OCI-LY7 (cell line): ENCODE data around the gene POU2F3. TPM values are rescaled to one million over a fixed set of nuclear protein-coding genes. Genes with fewer than 3 reads are reported as not detected.
"Not testable (repeated sequence)": the region's sequence is repeated elsewhere in the genome, so short reads cannot be mapped to it uniquely, and the experiment has no call there.

ENCODE experiments used
- BruUV-seq: library from RNA; stranded (reverse); fragments of 400-500 nt; replicated peaks from 2 replicates; lab custom pipeline; 2021; lab: Mats Ljungman, UMichigan
- CTCF ChIA-PET: fragments of 300-600 bp; sonication (Branson Sonifier 250); formaldehyde crosslinking; loops from one replicate; lab custom pipeline; 2022; ENCODE audit warnings: antibody characterized with exemption; ENCODE audit not compliant: unreplicated experiment; lab: Charles Lee
- POLR2A ChIA-PET: fragments of 300-600 bp; sonication (Branson Sonifier 250); formaldehyde crosslinking; loops from one replicate; lab custom pipeline; 2022; ENCODE audit warnings: antibody characterized with exemption; lab: Charles Lee
- DNase-seq: peaks from one replicate; pipeline ENCODE4 v3.0.0-alpha.2; 2015; ENCODE audit warnings: low spot score
- H2AFZ ChIP-seq: fragments of 200-600 bp; sonication (generic), shearing (Covaris generic); 2 replicates; pipeline ENCODE4 v1.6.1; 2014; ENCODE audit warnings: mild to moderate bottlenecking, antibody characterized with exemption, low read length, moderate library complexity
- H3K27ac ChIP-seq: fragments of 200-600 bp; sonication (generic); 2 replicates; pipeline ENCODE4 v1.5.1; 2014; ENCODE audit warnings: mixed run types, low read depth, mild to moderate bottlenecking, moderate library complexity, low read length, inconsistent platforms; ENCODE audit not compliant: poor library complexity, severe bottlenecking
- H3K36me3 ChIP-seq: fragments of 200-600 bp; sonication (generic); 2 replicates; pipeline ENCODE4 v1.6.1; 2014; ENCODE audit warnings: mild to moderate bottlenecking, antibody characterized with exemption, low read length, moderate library complexity, mixed read lengths; ENCODE audit not compliant: insufficient read depth
- H3K4me1 ChIP-seq: fragments of 200-600 bp; sonication (generic); 2 replicates; pipeline ENCODE4 v1.5.1; 2014; ENCODE audit warnings: mild to moderate bottlenecking, low read length; ENCODE audit not compliant: insufficient read depth, poor library complexity, severe bottlenecking
- H3K4me2 ChIP-seq: fragments of 200-600 bp; sonication (generic); 2 replicates; pipeline ENCODE4 v1.6.1; 2014; ENCODE audit warnings: mild to moderate bottlenecking, low read length
- H3K4me3 ChIP-seq: fragments of 200-600 bp; sonication (generic); 2 replicates; pipeline ENCODE4 v1.5.1; 2014; ENCODE audit warnings: mild to moderate bottlenecking, low read depth, low read length; ENCODE audit not compliant: poor library complexity, severe bottlenecking
- H3K79me2 ChIP-seq: fragments of 200-600 bp; sonication (generic); 2 replicates; pipeline ENCODE4 v1.6.1; 2016; ENCODE audit warnings: low read depth, mild to moderate bottlenecking, low read length, moderate library complexity, mixed read lengths; ENCODE audit not compliant: insufficient read depth
- H3K9me2 ChIP-seq: fragments of 200-600 bp; sonication (generic); 2 replicates; pipeline ENCODE4 v1.6.1; 2016; ENCODE audit warnings: mild to moderate bottlenecking, low read length, mixed read lengths; ENCODE audit not compliant: insufficient read depth
- H3K9me3 ChIP-seq: fragments of 200-600 bp; sonication (generic); 2 replicates; pipeline ENCODE4 v1.6.1; 2014; ENCODE audit warnings: mild to moderate bottlenecking, mixed run types, low read length, mixed read lengths
- H4K20me1 ChIP-seq: fragments of 200-600 bp; sonication (generic); 2 replicates; pipeline ENCODE4 v1.6.1; 2014; ENCODE audit warnings: mild to moderate bottlenecking, antibody characterized with exemption, low read length, moderate library complexity, mixed read lengths; ENCODE audit not compliant: insufficient read depth
- EZH2phosphoT487 ChIP-seq: fragments of 200-600 bp; sonication (generic); IDR thresholded peaks from 2 replicates; pipeline ENCODE4 v1.6.1; 2018; ENCODE audit warnings: low read depth, borderline replicate concordance, mild to moderate bottlenecking, mixed run types, antibody characterized with exemption, low read length, moderate library complexity, mixed read lengths
- intact Hi-C: fragments of 100-400 bp; cut with micrococcal nuclease; formaldehyde crosslinking; loops from one replicate; pipeline ENCODE4 v1.10.0; 2022; ENCODE audit not compliant: unreplicated experiment
- total RNA-seq, 2 experiments: library from RNA; depleted of rRNA in 1 of 2; stranded (reverse); fragments of >200 nt in 1 of 2; shearing (Covaris generic) in 1 of 2; gene quantifications; 2 replicates each; pipeline ENCODE4 v1.2.3, GENCODE V29; 2014 to 2022
- TF ChIP-seq, protein P1 (sequence below): fragments of 200-600 bp; sonication (generic); conservative IDR thresholded peaks from 2 replicates; pipeline ENCODE4 v1.5.1; 2014; ENCODE audit warnings: mild to moderate bottlenecking, antibody characterized with exemption, low read length, moderate library complexity, mixed read lengths

The POU2F3 gene
- total RNA-seq, 2 experiments from 2014 or later = 0.16 TPM; not detected in 1

DNA sequence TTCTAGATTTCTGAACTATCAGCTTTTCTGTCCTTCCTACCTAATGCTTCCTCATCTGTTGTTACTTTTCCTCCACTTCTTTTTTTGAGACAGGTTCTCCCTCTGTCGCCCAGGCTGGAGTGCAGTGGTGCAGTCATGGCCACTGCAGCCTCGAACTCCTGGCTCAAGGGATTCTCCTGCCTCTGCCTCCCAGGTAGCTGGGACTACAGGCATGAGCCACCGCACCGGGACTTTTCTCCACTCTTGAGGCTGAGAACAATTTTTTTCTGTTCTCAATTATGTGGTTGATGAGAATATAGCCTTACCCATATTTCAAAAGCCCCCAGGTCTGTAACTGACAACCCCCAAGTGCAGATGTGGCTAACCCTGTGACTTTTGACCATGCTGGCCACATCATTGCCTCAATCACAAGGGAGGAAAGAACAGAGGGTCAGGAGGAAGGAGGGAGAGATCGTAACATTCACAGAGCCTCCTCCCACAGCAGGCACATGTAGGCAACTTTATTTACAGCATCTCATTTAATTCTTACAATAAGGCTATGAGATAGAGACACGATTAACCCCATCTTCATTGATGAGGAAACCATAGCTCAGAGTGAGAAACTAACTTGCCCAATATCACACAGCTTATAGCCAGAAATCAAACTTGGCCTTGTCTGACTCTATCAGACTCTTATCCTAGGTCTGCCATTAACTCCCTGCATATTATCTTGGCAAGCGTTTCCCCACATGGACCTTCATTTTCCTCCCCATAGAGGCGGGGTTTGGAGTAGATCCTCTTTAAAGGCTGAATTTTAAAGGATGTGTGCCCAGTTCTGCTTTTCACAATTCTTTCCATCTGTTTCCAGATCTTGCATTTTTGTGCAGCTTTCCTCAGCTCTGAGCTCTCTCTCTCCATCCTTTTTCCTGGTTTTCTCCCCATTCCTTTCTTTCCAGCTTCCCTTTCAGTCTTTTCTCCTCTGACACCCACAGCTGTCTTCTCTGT, 9.6 kb downstream of the POU2F3 start:
- intact Hi-C loops = no loop called here

DNA sequence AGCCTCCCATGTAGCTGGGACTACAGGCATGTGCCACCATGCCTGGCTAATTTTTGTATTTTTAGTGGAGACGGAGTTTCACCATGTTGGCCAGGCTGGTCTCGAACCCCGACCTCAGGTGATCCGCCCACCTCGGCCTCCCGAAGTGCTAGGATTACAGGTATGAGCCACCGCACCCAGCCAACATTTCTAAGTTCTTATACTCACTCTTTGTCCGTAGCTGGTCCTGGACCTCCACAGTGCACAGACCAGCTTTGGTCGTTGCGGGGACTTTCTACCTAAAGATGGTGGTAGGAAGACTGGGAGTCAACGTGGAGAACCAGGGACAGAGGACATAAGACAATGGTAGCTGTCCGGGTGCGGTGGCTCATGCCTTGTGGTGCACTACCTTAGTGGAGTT, 13.4 kb downstream of the POU2F3 start:
- POLR2A ChIA-PET, H3K79me2 ChIP-seq, H3K27ac ChIP-seq, CTCF ChIA-PET, H3K9me3 ChIP-seq, H4K20me1 ChIP-seq, H3K4me3 ChIP-seq, H3K9me2 ChIP-seq, H2AFZ ChIP-seq, BruUV-seq, DNase-seq, H3K36me3 ChIP-seq, H3K4me2 ChIP-seq, intact Hi-C loops, H3K4me1 ChIP-seq: not testable (repeated sequence)

More for the DNA sequence above, 9.6 kb downstream of the POU2F3 start:
- H3K79me2 ChIP-seq = no peaks in the 10 kb centered on the region
- POLR2A ChIA-PET = no interaction called here
- TF ChIP-seq, protein P1, sequence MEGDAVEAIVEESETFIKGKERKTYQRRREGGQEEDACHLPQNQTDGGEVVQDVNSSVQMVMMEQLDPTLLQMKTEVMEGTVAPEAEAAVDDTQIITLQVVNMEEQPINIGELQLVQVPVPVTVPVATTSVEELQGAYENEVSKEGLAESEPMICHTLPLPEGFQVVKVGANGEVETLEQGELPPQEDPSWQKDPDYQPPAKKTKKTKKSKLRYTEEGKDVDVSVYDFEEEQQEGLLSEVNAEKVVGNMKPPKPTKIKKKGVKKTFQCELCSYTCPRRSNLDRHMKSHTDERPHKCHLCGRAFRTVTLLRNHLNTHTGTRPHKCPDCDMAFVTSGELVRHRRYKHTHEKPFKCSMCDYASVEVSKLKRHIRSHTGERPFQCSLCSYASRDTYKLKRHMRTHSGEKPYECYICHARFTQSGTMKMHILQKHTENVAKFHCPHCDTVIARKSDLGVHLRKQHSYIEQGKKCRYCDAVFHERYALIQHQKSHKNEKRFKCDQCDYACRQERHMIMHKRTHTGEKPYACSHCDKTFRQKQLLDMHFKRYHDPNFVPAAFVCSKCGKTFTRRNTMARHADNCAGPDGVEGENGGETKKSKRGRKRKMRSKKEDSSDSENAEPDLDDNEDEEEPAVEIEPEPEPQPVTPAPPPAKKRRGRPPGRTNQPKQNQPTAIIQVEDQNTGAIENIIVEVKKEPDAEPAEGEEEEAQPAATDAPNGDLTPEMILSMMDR = no peak
- no peak for TF ChIP-seq EZH2phosphoT487
- no peaks in the 10 kb centered on the region for H3K4me1 ChIP-seq
- no TSS peak for BruUV-seq
- no peaks in the 10 kb centered on the region for H3K36me3 ChIP-seq
- no peak overlapping the region for H2AFZ ChIP-seq
- CTCF ChIA-PET = interaction anchor here (0.5 kb wide), 1 partner anchor 731 kb away, joined by 4 read pairs; no protein-coding TSS in a partner anchor
- no peaks in the 10 kb centered on the region for H4K20me1 ChIP-seq
- H3K9me2 ChIP-seq = no peaks in the 10 kb centered on the region
- no peak overlapping the region for H3K4me2 ChIP-seq
- H3K4me3 ChIP-seq = no peak overlapping the region
- no peaks in the 10 kb centered on the region for H3K9me3 ChIP-seq
- H3K27ac ChIP-seq = no peak overlapping the region
- no peak for DNase-seq

DNA sequence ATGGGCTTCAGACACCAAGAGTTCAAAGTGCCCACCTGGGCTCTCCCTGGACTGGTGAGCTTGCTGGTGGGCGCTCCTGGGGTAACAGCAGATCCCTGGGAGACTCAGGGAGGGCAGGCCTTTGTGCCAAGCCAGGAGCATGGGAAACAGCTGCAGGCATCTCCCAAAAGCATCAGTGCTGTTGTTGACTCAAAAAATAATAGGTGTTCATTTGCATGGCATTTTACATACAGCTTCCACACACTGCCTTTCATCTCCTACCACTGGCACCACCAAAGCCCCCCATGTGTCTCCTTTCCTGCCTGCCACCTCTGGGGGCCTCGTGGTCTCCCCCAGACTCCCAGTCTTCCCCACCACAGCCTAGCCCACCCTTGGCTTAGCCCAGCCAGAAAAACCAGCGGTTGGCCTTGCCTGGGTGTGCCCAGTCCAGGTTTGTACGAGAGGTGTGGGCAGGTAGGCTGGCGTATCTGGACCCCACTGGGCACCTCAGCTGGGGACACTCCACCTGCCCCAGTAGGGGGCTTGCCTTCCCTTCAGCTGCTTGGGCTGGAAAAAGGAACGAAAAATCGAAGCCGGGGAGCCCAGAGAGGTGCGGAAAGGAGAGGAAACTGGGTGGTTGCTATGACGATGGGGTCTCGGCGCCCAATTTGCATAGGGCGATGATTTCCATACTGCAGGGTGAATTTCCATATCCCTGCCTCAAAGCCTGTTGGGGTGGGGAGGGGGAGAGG, 15.0 kb downstream of the POU2F3 start:
- Histone ChIP-seq H2AFZ (no peak overlapping the region), H3K27ac (no peak overlapping the region), H3K4me3 (no peak overlapping the region), H3K4me2 (no peak overlapping the region), H3K79me2 (no peaks in the 10 kb centered on the region), H4K20me1 (no peaks in the 10 kb centered on the region), H3K4me1 (no peaks in the 10 kb centered on the region), H3K9me2 (no peaks in the 10 kb centered on the region), H3K36me3 (no peaks in the 10 kb centered on the region), H3K9me3 (no peaks in the 10 kb centered on the region)
- no TSS peak for BruUV-seq
- ChIA-PET POLR2A (no interaction called here), CTCF (no interaction called here)
- DNase-seq = no peak
- TF ChIP-seq EZH2phosphoT487 = no peak
- TF ChIP-seq, protein P1 = no peak
- intact Hi-C loops = no loop called here
